ENCODE measurements around the gene GSE1. TPM values are rescaled to one million over a fixed set of nuclear protein-coding genes. Genes with fewer than 3 reads are reported as not detected.

GSE1 gene
- total and polyA plus RNA-seq, 9 of the 15 experiments (the other 6 are each of a cell fraction or from before 2014, with no cell fraction given), result 12.2 to 244 (median 57.9) TPM

GRCh38 chr16:85682516-85682915, 69.4 kb downstream of the GSE1 start:
- H3K9me3 ChIP-seq (replicated peaks; ENCODE audit: control insufficient read depth, insufficient read depth, low read depth, low read length), result no peaks in the 10 kb centered on the region
- H3K4me3 ChIP-seq, result no peak overlapping the region
- ChIA-PET CTCF (ENCODE audit: low intra/inter-chr PET ratio) (no interaction called here), POLR2A (interaction anchor here (1.0 to 2.4 kb wide), 3 partner anchors 8 to 17 kb away, joined by 4 to 18 read pairs (median 6); no protein-coding TSS in a partner anchor)
- no peaks in the 10 kb centered on the region for H3K27me3 ChIP-seq (ENCODE audit: control insufficient read depth in 2 of 2, insufficient read depth in 2 of 2, low read length in 2 of 2)
- H3K27ac ChIP-seq (ENCODE audit: extremely low read depth, low read depth, low read length), result no peak overlapping the region
- FAIRE-seq, result no peak
- no peak for ATAC-seq
- peaks cover 49% of the 10 kb centered on the region for H3K79me2 ChIP-seq (ENCODE audit: control insufficient read depth, insufficient read depth, low read length)
- BruUV-seq (replicated peaks), result no TSS peak
- peaks cover 5% of the 10 kb centered on the region for H3K9me1 ChIP-seq (ENCODE audit: control insufficient read depth, insufficient read depth, low read length)
- peaks cover 98% of the 10 kb centered on the region for H3K36me3 ChIP-seq (ENCODE audit: control insufficient read depth, insufficient read depth, low read length)
- intact Hi-C loops (cut with micrococcal nuclease) (no loop called here), in situ Hi-C loops (cut with MboI) (no loop called here)
- DNase-seq (ENCODE audit: extremely low read depth in 1 of 4, low spot score in 3 of 4), result no peak
- no peak overlapping the region for H2AFZ ChIP-seq (ENCODE audit: low read depth, low read length)
- no peak overlapping the region for H3K4me2 ChIP-seq (ENCODE audit: insufficient read depth, low read length)
- peaks cover 10 to 11% of the 10 kb centered on the region in 2 experiments; a peak in 4 of 5 replicates for H3K4me1 ChIP-seq (replicated peaks in 1 of 2; ENCODE audit: control insufficient read depth in 2 of 2, insufficient read depth in 2 of 2, low read length in 2 of 2)
- WGBS (ENCODE audit: insufficient coverage, low coverage, missing lambda C conversion rate), result 79% methylated on average over 8 of the region's 9 CpGs
- TF ChIP-seq, protein P1, sequence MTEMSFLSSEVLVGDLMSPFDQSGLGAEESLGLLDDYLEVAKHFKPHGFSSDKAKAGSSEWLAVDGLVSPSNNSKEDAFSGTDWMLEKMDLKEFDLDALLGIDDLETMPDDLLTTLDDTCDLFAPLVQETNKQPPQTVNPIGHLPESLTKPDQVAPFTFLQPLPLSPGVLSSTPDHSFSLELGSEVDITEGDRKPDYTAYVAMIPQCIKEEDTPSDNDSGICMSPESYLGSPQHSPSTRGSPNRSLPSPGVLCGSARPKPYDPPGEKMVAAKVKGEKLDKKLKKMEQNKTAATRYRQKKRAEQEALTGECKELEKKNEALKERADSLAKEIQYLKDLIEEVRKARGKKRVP (CRISPR knock-in tag; IDR thresholded peaks at IDR 0.05), result no peak
- TF ChIP-seq ZC3H8 (IDR thresholded peaks at IDR 0.05), result no peak
- TF ChIP-seq MCM2 (IDR thresholded peaks at IDR 0.05; ENCODE audit: low read depth), result no peak
- TF ChIP-seq, protein P2, sequence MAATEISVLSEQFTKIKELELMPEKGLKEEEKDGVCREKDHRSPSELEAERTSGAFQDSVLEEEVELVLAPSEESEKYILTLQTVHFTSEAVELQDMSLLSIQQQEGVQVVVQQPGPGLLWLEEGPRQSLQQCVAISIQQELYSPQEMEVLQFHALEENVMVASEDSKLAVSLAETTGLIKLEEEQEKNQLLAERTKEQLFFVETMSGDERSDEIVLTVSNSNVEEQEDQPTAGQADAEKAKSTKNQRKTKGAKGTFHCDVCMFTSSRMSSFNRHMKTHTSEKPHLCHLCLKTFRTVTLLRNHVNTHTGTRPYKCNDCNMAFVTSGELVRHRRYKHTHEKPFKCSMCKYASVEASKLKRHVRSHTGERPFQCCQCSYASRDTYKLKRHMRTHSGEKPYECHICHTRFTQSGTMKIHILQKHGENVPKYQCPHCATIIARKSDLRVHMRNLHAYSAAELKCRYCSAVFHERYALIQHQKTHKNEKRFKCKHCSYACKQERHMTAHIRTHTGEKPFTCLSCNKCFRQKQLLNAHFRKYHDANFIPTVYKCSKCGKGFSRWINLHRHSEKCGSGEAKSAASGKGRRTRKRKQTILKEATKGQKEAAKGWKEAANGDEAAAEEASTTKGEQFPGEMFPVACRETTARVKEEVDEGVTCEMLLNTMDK (IDR thresholded peaks at IDR 0.05; ENCODE audit: borderline replicate concordance, insufficient read depth, low read depth, low read length, poor library complexity, severe bottlenecking), result no peak
- H4K20me1 ChIP-seq (replicated peaks; ENCODE audit: control insufficient read depth, insufficient read depth, low read length), result peaks cover 15% of the 10 kb centered on the region
- H3K9ac ChIP-seq (ENCODE audit: insufficient read depth in 1 of 2, low read depth in 2 of 2, low read length in 2 of 2), result no peak overlapping the region
